ENCODE data around the gene RAB3C.

Gene RAB3C

GRCh38 chr5:58751222-58751837 lies 168.5 kb downstream of the RAB3C start:
- no peak for DNase-seq (ENCODE audit: extremely low spot score)

GRCh38 chr5:58752104-58752503 lies 169.2 kb downstream of the RAB3C start:
- TF ChIP-seq CTBP1 (IDR thresholded peaks at IDR 0.05; ENCODE audit: borderline replicate concordance) (no peak), L3MBTL2 (conservative IDR thresholded peaks at IDR 0.05) (no peak), ARNT (IDR thresholded peaks at IDR 0.05) (no peak), FOXA1 (IDR thresholded peaks at IDR 0.05) (no peak), TARDBP (IDR thresholded peaks at IDR 0.05) (no peak), BHLHE40 (IDR thresholded peaks at IDR 0.05; ENCODE audit: borderline replicate concordance) (no peak), LEF1 (IDR thresholded peaks at IDR 0.05; ENCODE audit: borderline replicate concordance) (no peak), NFRKB (IDR thresholded peaks at IDR 0.05) (no peak), ZNF384 (IDR thresholded peaks at IDR 0.05) (no peak), SP1 (IDR thresholded peaks at IDR 0.05) (no peak), HDGF (IDR thresholded peaks at IDR 0.05; ENCODE audit: borderline replicate concordance) (no peak), PKNOX1 (IDR thresholded peaks at IDR 0.05) (no peak), FOXM1 (IDR thresholded peaks at IDR 0.05; ENCODE audit: borderline replicate concordance) (no peak), FOXK2 (IDR thresholded peaks at IDR 0.05) (no peak), SUZ12 (IDR thresholded peaks at IDR 0.05) (no peak), ELF4 (IDR thresholded peaks at IDR 0.05) (no peak)
- DNase-seq (ENCODE audit: extremely low spot score) = no peak
- ChIA-PET CTCF (no interaction called here), POLR2A (no interaction called here)

More at GRCh38 chr5:58751222-58751837, 168.5 kb downstream of the RAB3C start:
- ChIA-PET CTCF (no interaction called here), POLR2A (no interaction called here)
- TF ChIP-seq ZNF384 (IDR thresholded peaks at IDR 0.05) = no peak
- no peak for TF ChIP-seq LEF1 (IDR thresholded peaks at IDR 0.05; ENCODE audit: borderline replicate concordance)
- no peak for TF ChIP-seq FOXA1 (IDR thresholded peaks at IDR 0.05)
- TF ChIP-seq FOXM1 (IDR thresholded peaks at IDR 0.05; ENCODE audit: borderline replicate concordance) = no peak
- TF ChIP-seq SP1 (IDR thresholded peaks at IDR 0.05) = no peak
- no peak for TF ChIP-seq L3MBTL2 (conservative IDR thresholded peaks at IDR 0.05)
- no peak for TF ChIP-seq HDGF (IDR thresholded peaks at IDR 0.05; ENCODE audit: borderline replicate concordance)

- TF ChIP-seq SUZ12 (IDR thresholded peaks at IDR 0.05) = no peak
- no peak for TF ChIP-seq ARNT (IDR thresholded peaks at IDR 0.05)
- TF ChIP-seq HDGF (IDR thresholded peaks at IDR 0.05; ENCODE audit: borderline replicate concordance) = no peak
- TF ChIP-seq BHLHE40 (IDR thresholded peaks at IDR 0.05; ENCODE audit: borderline replicate concordance) = no peak
- no peak for TF ChIP-seq L3MBTL2 (conservative IDR thresholded peaks at IDR 0.05)
- no peak for TF ChIP-seq ELF4 (IDR thresholded peaks at IDR 0.05)
- no peak for TF ChIP-seq CTBP1 (IDR thresholded peaks at IDR 0.05; ENCODE audit: borderline replicate concordance)
- TF ChIP-seq TARDBP (IDR thresholded peaks at IDR 0.05) = no peak
- TF ChIP-seq NFRKB (IDR thresholded peaks at IDR 0.05) = no peak
- no peak for TF ChIP-seq FOXK2 (IDR thresholded peaks at IDR 0.05)
- TF ChIP-seq PKNOX1 (IDR thresholded peaks at IDR 0.05) = no peak
- no peak for TF ChIP-seq LEF1 (IDR thresholded peaks at IDR 0.05; ENCODE audit: borderline replicate concordance)
- TF ChIP-seq FOXM1 (IDR thresholded peaks at IDR 0.05; ENCODE audit: borderline replicate concordance) = no peak
- TF ChIP-seq SP1 (IDR thresholded peaks at IDR 0.05) = no peak
- no peak for TF ChIP-seq ZNF384 (IDR thresholded peaks at IDR 0.05)
- TF ChIP-seq FOXA1 (IDR thresholded peaks at IDR 0.05) = no peak
- POLR2A ChIA-PET = no interaction called here
- CTCF ChIA-PET = no interaction called here
- no peak for DNase-seq (ENCODE audit: extremely low spot score)
These were observed 170.6 kb downstream of the RAB3C start for GRCh38 chr5:58753446-58753845.

- ChIA-PET POLR2A (no interaction called here), CTCF (interaction anchor here (0.6 kb wide), 1 partner anchor 1227 kb away, joined by 6 read pairs; no protein-coding TSS in a partner anchor)
- TF ChIP-seq FOXA1 (IDR thresholded peaks at IDR 0.05) = no peak
- no peak for TF ChIP-seq TARDBP (IDR thresholded peaks at IDR 0.05)
- TF ChIP-seq CTBP1 (IDR thresholded peaks at IDR 0.05; ENCODE audit: borderline replicate concordance) = no peak
- DNase-seq (ENCODE audit: extremely low spot score) = no peak
These were observed 171.4 kb downstream of the RAB3C start for GRCh38 chr5:58754250-58754649.

GRCh38 chr5:58755397-58755796 lies 172.5 kb downstream of the RAB3C start:
- CTCF ChIA-PET = no interaction called here
- POLR2A ChIA-PET = no interaction called here
- TF ChIP-seq ZNF384 (IDR thresholded peaks at IDR 0.05) (no peak), LEF1 (IDR thresholded peaks at IDR 0.05; ENCODE audit: borderline replicate concordance) (no peak), TARDBP (IDR thresholded peaks at IDR 0.05) (no peak), FOXK2 (IDR thresholded peaks at IDR 0.05) (no peak), L3MBTL2 (conservative IDR thresholded peaks at IDR 0.05) (no peak), NFRKB (IDR thresholded peaks at IDR 0.05) (no peak), HDGF (IDR thresholded peaks at IDR 0.05; ENCODE audit: borderline replicate concordance) (no peak), CTBP1 (IDR thresholded peaks at IDR 0.05; ENCODE audit: borderline replicate concordance) (no peak), FOXM1 (IDR thresholded peaks at IDR 0.05; ENCODE audit: borderline replicate concordance) (no peak), SP1 (IDR thresholded peaks at IDR 0.05) (no peak), BHLHE40 (IDR thresholded peaks at IDR 0.05; ENCODE audit: borderline replicate concordance) (no peak), ELF4 (IDR thresholded peaks at IDR 0.05) (no peak), SUZ12 (IDR thresholded peaks at IDR 0.05) (no peak), ARNT (IDR thresholded peaks at IDR 0.05) (no peak), PKNOX1 (IDR thresholded peaks at IDR 0.05) (no peak), FOXA1 (IDR thresholded peaks at IDR 0.05) (no peak)
- no peak for DNase-seq (ENCODE audit: extremely low spot score)

- ChIA-PET CTCF (no interaction called here), POLR2A (no interaction called here)
- DNase-seq (ENCODE audit: extremely low spot score) = no peak
- no peak for TF ChIP-seq SP1 (IDR thresholded peaks at IDR 0.05)
- no peak for TF ChIP-seq FOXK2 (IDR thresholded peaks at IDR 0.05)
These were observed 176.9 kb downstream of the RAB3C start for GRCh38 chr5:58759745-58760144.

All from HEK293T (cell line).